ENCODE data around the gene GJD4. TPM values are rescaled to one million over a fixed set of nuclear protein-coding genes. Genes with fewer than 3 reads are reported as not detected.

GJD4 gene
- total and polyA plus RNA-seq, 2 of the 4 experiments (the other 2 are of a cell fraction): not detected

- ATAC-seq (ENCODE audit: low read depth): no peak
- Histone ChIP-seq H3K9ac (ENCODE audit: low read depth, low read length) (no peak overlapping the region), H2AFZ (replicated peaks; ENCODE audit: low read length, poor library complexity) (no peak overlapping the region), H3K9me1 (ENCODE audit: insufficient read depth, low read length) (no peaks in the 10 kb centered on the region), H2BK20ac (ENCODE audit: low read depth, low read length) (no peak overlapping the region), H3K4me2 (ENCODE audit: low read depth, low read length) (no peak overlapping the region), H4K8ac (ENCODE audit: low read depth in 2 of 2, low read length in 2 of 2) (no peak overlapping the region), H3K4me1 (ENCODE audit: control insufficient read depth, insufficient read depth, low read length) (no peaks in the 10 kb centered on the region), H2BK15ac (ENCODE audit: low read depth, low read length) (no peak overlapping the region), H2AK9ac (replicated peaks; ENCODE audit: low read depth, low read length, poor library complexity) (no peak overlapping the region), H3K14ac (replicated peaks; ENCODE audit: low read depth, low read length) (no peak overlapping the region), H4K91ac (ENCODE audit: insufficient read depth, low read depth, low read length) (no peak overlapping the region), H3K36me3 (ENCODE audit: control insufficient read depth, insufficient read depth, low read length) (no peaks in the 10 kb centered on the region), H2BK5ac (ENCODE audit: low read depth, low read length, poor library complexity, severe bottlenecking) (no peak overlapping the region), H4K20me1 (ENCODE audit: insufficient read depth, low read length) (no peaks in the 10 kb centered on the region), H3K56ac (ENCODE audit: extremely low read depth, insufficient read depth, low read length) (no peak overlapping the region), H3K9me3 (ENCODE audit: control insufficient read depth, insufficient read depth, low read length) (no peaks in the 10 kb centered on the region), H3K4ac (ENCODE audit: low read depth, low read length) (no peak overlapping the region), H3K4me3 (ENCODE audit: insufficient read depth, low read depth, low read length) (no peak overlapping the region), H3K18ac (ENCODE audit: low read depth, low read length) (no peak overlapping the region), H4K5ac (ENCODE audit: low read depth, low read length) (no peak overlapping the region), H3K23ac (ENCODE audit: low read depth, low read length) (no peak overlapping the region), H2AK5ac (ENCODE audit: low read depth, low read length) (no peak overlapping the region), H3K27ac (ENCODE audit: insufficient read depth, low read length) (no peak overlapping the region), H2BK120ac (ENCODE audit: low read depth, low read length) (no peak overlapping the region), H3K79me1 (ENCODE audit: low read depth in 1 of 2, low read length in 2 of 2) (no peaks in the 10 kb centered on the region), H3K27me3 (ENCODE audit: control insufficient read depth, insufficient read depth, low read length) (peaks cover 16% of the 10 kb centered on the region)
- intact Hi-C loops (cut with micrococcal nuclease): no loop called here
- in situ Hi-C loops (cut with MboI; ENCODE audit: low sequenced_read_pairs): no loop called here
- TF ChIP-seq POLR2A (IDR thresholded peaks at IDR 0.05; ENCODE audit: low read depth, low read length): no peak
- no peak for TF ChIP-seq RCOR1 (IDR thresholded peaks at IDR 0.05; ENCODE audit: insufficient replicate concordance, low read length)
- no peak for TF ChIP-seq CHD1 (IDR thresholded peaks at IDR 0.05; ENCODE audit: low read depth, low read length)
- no peak for TF ChIP-seq ELK1 (IDR thresholded peaks at IDR 0.05; ENCODE audit: borderline replicate concordance, low read depth, low read length)
- no peak for TF ChIP-seq USF2 (IDR thresholded peaks at IDR 0.05; ENCODE audit: low read depth, low read length)
- TF ChIP-seq FOS (IDR thresholded peaks at IDR 0.05; ENCODE audit: low read depth, low read length): no peak
- no peak for TF ChIP-seq RFX5 (IDR thresholded peaks at IDR 0.05; ENCODE audit: low read depth, low read length)
- no peak for TF ChIP-seq BHLHE40 (IDR thresholded peaks at IDR 0.05; ENCODE audit: low read depth, low read length)
- TF ChIP-seq CEBPB (IDR thresholded peaks at IDR 0.05; ENCODE audit: low read depth, low read length): no peak
- no peak for TF ChIP-seq NFE2L2 (IDR thresholded peaks at IDR 0.05; ENCODE audit: low read depth, low read length)
- no peak for TF ChIP-seq MAFK (IDR thresholded peaks at IDR 0.05; ENCODE audit: low read depth, low read length)
- WGBS, 2 experiments (ENCODE audit: extremely low coverage in 2 of 2, insufficient read length in 1 of 2): no CpG with 5 or more reads among the region's 3 CpGs
- DNase-seq: no peak
- BruUV-seq (replicated peaks): no TSS peak
- dilution Hi-C loops (cut with HindIII; ENCODE audit: low sequenced_read_pairs, unreplicated experiment): no loop called here
- ChIA-PET POLR2A (ENCODE audit: unreplicated experiment) (no interaction called here), CTCF (no interaction called here)
Measured at GRCh38 chr10:35650894-35651293, 45.8 kb downstream of the GJD4 start.
